Activated CD4-positive, alpha-beta T cell treated with anti-CD3 and anti-CD28 coated beads for 48 hours (primary cell): ENCODE measurements around the gene ALDH3B2.
"Not testable (repeated sequence)": the region's sequence is repeated elsewhere in the genome, so short reads cannot be mapped to it uniquely, and the experiment has no call there.

Experiments used
- DNase-seq: peaks from one replicate; pipeline ENCODE4 v3.0.0-alpha.2; 2020

Gene ALDH3B2

GRCh38 chr11:67641338-67642172, 32.9 kb downstream of the ALDH3B2 start:
- no peak for DNase-seq

GRCh38 chr11:67640758-67641337, 33.6 kb downstream of the ALDH3B2 start:
- no peak for DNase-seq

DNA sequence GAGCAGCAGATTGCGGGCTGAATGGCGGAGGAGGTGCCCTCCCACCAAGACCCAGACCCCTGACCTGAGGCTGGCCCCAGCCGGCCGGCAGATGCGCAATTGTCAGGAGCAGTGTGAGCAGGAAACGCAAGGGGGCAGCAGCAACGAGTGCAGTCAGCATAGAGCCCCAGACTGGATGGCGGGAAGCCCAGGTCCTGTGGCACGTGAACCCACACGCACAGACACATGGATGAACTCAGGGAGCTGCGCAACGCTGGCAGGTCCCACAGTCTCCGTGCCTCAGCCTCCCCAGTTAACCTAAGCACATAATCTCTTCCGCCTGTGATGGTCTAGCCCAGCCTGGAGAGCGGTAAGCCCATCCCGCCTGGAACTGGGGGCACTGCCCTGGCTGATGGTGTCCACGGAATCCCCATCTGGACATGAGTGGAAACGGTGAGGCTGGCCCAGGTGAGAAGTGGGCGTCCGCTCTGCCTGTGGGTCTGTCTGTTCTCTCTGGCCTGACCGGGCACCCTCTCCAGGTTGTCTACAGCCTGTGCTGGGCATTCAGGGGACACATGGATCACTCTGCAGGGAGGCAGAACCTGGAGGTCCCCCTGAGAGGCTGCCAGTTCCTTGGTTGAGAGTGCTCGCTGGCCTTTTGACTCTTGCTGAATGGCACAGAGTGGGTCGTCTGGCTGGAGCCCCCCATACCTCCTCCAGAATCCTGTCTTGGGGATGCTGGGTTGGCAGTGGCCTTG, 34.2 kb downstream of the ALDH3B2 start:
- DNase-seq, result peak; percentile 79

GRCh38 chr11:67639438-67639859, 35.0 kb downstream of the ALDH3B2 start, which contains the start of gene TBX10:
Gene TBX10, minus strand, starts transcription at chr11:67639763. Its CDS starts 291 bp downstream, at chr11:67639472.
- no peak for DNase-seq

- no peak for DNase-seq
Measured at GRCh38 chr11:67638535-67639437, 35.6 kb downstream of the ALDH3B2 start.

GRCh38 chr11:67637441-67637840, 37.0 kb downstream of the ALDH3B2 start:
- DNase-seq, result not testable (repeated sequence)

GRCh38 chr11:67636962-67637361, 37.5 kb downstream of the ALDH3B2 start:
- DNase-seq, result no peak

DNA sequence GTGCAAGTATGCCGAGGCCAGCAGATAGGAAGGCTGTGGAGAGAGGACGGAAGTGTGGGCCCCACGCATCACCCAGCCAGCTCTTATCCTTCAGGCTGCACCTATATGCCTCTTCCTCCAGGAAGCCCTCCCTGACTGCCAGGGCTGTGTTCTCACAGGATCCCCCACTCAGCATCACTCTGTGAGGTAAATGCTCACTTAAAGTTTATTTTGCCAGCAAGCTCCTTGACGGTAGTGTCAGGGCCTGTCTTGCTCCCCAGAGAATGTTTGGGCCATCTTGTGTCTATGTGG, 39.2 kb downstream of the ALDH3B2 start:
- no peak for DNase-seq

DNA sequence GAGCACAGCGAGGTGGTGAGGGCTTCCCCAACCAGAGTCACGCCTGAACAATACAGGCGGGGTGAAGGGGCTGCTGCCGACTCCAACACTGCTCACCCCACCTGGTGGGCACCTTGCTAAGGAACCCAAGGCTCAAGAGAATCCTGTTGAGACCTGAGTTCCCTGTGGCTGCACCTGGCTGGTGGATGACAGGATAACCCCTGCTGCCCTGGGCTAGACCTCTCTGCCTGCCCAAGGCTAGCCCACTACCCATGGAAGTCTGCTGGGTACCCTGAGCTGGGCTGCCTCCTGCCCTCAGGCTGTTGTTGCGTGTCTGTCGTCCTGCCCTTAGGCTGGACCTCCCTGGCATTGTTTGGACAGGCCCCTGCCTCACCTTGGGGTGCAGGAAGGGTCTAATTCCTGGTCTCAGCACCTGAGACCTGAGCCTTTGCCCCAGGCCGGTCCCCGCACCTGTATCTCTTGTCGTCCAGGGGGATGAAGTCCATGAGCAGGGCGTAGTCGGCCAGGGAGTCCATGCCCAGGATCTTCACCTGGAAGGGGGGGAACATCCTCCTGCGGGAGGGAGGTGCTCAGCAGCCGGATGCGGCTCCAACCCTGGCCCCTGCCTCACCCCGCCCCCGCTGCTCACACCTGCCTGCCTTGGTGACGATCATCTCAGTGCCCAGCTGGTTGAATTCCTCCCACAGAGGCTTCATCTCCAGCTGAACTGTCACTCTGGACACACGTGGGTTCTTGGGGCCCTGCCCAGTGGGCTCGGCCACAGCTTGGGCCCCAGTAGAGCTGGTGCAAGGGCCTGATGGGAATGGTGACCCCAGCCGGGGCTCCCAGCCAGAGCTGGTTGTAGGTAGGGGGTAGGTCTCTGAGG, 39.8 kb downstream of the ALDH3B2 start:
- no peak for DNase-seq

- DNase-seq, result no peak
Measured at GRCh38 chr11:67633758-67634365, 40.6 kb downstream of the ALDH3B2 start.

DNA sequence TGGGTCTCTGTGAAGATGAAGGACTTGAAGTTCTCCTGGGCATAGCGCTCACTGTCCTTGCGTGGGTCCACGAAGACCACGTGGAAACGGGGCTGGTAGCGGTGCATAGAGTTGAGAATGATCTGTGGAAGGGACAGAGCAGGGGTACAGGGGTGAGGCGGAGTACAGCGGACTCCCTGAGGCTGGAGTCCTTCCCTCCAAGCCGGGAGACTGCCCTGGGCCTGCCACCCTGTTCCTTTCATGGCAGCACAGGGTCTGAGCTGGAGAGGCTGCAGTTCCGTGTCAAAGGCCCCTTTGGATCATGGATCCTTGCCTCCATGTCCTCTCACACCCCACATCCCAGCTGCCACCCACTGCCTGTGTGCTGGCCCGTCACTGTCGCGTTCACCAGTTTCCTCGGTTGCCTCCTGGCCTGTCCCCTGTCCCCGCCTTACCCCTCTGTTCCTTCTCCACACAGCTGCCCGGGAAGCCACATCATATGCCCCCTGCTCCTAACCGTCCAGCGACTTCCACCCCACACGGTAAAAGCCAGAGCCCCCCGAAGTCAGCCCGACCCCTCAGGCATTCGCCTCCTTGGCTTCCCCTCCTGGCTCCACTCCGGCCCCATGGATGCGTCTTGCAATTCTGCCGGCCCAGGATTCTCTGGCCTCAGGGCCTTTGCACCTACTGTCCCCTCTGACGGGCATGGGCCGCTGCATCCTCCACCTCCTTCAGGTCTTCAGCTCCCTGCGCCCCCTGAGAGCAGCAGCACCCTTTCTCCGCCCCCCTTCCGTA, 41.3 kb downstream of the ALDH3B2 start:
- no peak for DNase-seq

GRCh38 chr11:67632175-67632981, 42.0 kb downstream of the ALDH3B2 start:
- no peak for DNase-seq

DNA sequence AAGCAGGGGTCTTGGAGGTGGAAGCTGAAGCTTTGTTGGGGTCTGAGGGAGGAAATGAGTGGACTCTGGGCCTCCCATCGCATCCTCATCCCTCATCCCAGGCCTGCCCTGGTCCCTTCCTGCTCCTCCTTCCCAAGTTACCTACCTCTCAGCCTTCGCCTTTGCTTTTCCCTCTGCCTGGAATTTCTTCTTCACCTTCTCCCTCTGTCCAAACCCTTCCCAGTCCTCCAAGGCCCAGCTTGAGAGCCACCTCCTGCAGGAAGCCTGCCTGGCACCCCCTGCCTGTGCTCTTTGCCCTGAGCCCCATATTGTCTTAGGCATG, 42.6 kb downstream of the ALDH3B2 start:
- no peak for DNase-seq

DNA sequence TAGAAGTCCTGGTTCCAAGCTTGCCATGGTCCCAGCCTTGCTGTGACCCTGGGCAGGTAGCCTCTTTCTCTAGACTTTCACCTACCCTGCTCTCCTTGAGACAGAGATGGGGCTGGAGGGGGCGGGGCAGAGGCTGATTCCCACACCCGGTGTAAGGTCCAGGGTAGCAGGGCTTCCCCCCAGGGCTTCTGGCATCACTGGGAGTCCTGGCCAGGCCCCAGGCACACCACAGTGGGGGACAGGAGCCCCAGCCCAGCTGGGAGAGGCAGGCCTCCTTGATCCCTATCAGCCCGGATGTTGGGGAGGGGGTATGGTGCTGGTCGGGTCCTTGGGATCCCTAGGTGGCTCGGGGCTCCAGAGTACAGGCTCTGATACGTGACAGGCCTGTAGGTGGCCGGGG, 43.0 kb downstream of the ALDH3B2 start:
- DNase-seq, result no peak

- no peak for DNase-seq
Measured at GRCh38 chr11:67630943-67631331, 43.5 kb downstream of the ALDH3B2 start.

GRCh38 chr11:67630228-67630942, 44.0 kb downstream of the ALDH3B2 start:
- DNase-seq, result peak; percentile 98

GRCh38 chr11:67629386-67630227, 44.8 kb downstream of the ALDH3B2 start, which contains the start of gene NUDT8:
Gene NUDT8, minus strand, starts transcription at chr11:67629937. Its CDS starts 26 bp downstream, at chr11:67629911.
- peak; percentile 94 for DNase-seq
